ENCODE measurements around the gene ERGIC1. TPM values are rescaled to one million over a fixed set of nuclear protein-coding genes. Genes with fewer than 3 reads are reported as not detected.
A peak's percentile ranks its signal among the peaks of the same experiment; 100 is the strongest.

Gene ERGIC1
- total and polyA plus RNA-seq, 2 of the 8 experiments (the other 6 are each of a cell fraction or from before 2014, with no cell fraction given) = 95.3 to 106 TPM

- no peak overlapping the region for H2AK5ac ChIP-seq (ENCODE audit: low read depth, low read length)
- peak overlapping the region; percentile 80 to 85 for H3K4me2 ChIP-seq (ENCODE audit: insufficient read depth in 1 of 2, low read depth in 2 of 2, low read length in 2 of 2)
- H3K14ac ChIP-seq (ENCODE audit: insufficient read length) = no peak overlapping the region
- TF ChIP-seq BCL11A (IDR thresholded peaks at IDR 0.05; ENCODE audit: low read depth in 2 of 2, low read length in 2 of 2) (no peak), KDM4A (IDR thresholded peaks at IDR 0.05; ENCODE audit: low read depth, low read length, severe bottlenecking) (peak; percentile 86), SIN3A (conservative IDR thresholded peaks at IDR 0.05 in 1 of 2, IDR thresholded peaks at IDR 0.05 in 1 of 2; ENCODE audit: low read depth in 1 of 2, low read length in 2 of 2) (no peak), E2F6 (IDR thresholded peaks at IDR 0.05) (no peak), POLR2A (IDR thresholded peaks at IDR 0.05; ENCODE audit: control extremely low read depth in 1 of 2, low read depth in 2 of 2, low read length in 2 of 2) (no peak), POU5F1 (IDR thresholded peaks at IDR 0.05; ENCODE audit: low read depth, low read length) (no peak), PHF8 (conservative IDR thresholded peaks at IDR 0.05; ENCODE audit: low read depth, low read length) (peak; percentile 2; the same call in 1 of the 2 replicates)
- peak overlapping the region; percentile 52 for H4K5ac ChIP-seq (ENCODE audit: insufficient read length, low read depth, low read length)
- H4K20me1 ChIP-seq (replicated peaks in 1 of 2; ENCODE audit: control insufficient read depth in 1 of 2, insufficient read depth in 2 of 2, low read length in 2 of 2) = no peaks in the 10 kb centered on the region
- no peak overlapping the region for H2BK5ac ChIP-seq (ENCODE audit: low read depth, low read length)
- H2BK12ac ChIP-seq (ENCODE audit: low read depth, low read length) = no peak overlapping the region
- peaks cover 0 to 9% (median 3%) of the 10 kb centered on the region in 4 experiments; a peak in 3 of 7 replicates for H3K27me3 ChIP-seq (replicated peaks in 1 of 4; ENCODE audit: control insufficient read depth in 3 of 4, extremely low read depth in 1 of 4, insufficient read depth in 3 of 4, low read length in 3 of 4)
- H2BK15ac ChIP-seq (ENCODE audit: low read length) = no peak overlapping the region
- H3K79me2 ChIP-seq (ENCODE audit: control insufficient read depth in 1 of 2, insufficient read depth in 2 of 2, low read length in 2 of 2) = peaks cover 0 to 8% of the 10 kb centered on the region in 2 experiments; a peak in 2 of 4 replicates
- H3K36me3 ChIP-seq (ENCODE audit: control insufficient read depth in 2 of 4, insufficient read depth in 4 of 4, low read length in 3 of 4) = peaks cover 0 to 4% (median 0%) of the 10 kb centered on the region in 4 experiments; a peak in 1 of 8 replicates
- peaks cover 0 to 7% (median 0%) of the 10 kb centered on the region in 4 experiments; a peak in 4 of 7 replicates for H3K4me1 ChIP-seq (replicated peaks in 1 of 4; ENCODE audit: control insufficient read depth in 3 of 4, insufficient read depth in 4 of 4, low read length in 3 of 4)
- ChIA-PET CTCF (ENCODE audit: partially characterized antibody) (interaction anchor here (0.7 to 1.5 kb wide), 6 partner anchors 15 to 488 kb away, joined by 3 to 5 read pairs (median 3); no protein-coding TSS in a partner anchor), POLR2A (ENCODE audit: partially characterized antibody) (interaction anchor here (0.6 to 2.6 kb wide), 17 partner anchors 9 to 372 kb away, joined by 3 to 12 read pairs (median 4); partner anchors contain the start of genes ATP6V0E1 and STC2)
- no peak overlapping the region for H2BK20ac ChIP-seq (ENCODE audit: low read length)
- WGBS, 2 experiments (ENCODE audit: extremely low coverage in 1 of 2, insufficient coverage in 1 of 2, insufficient read length in 1 of 2, insufficient replicate concordance in 2 of 2, low coverage in 1 of 2, low lambda C conversion rate in 2 of 2, missing lambda C conversion rate in 1 of 2) = 9% methylated on average over 34 of the region's 54 CpGs; no CpG with 5 or more reads in 1 of the 2 experiments
- H3K23ac ChIP-seq (ENCODE audit: insufficient read length) = no peak overlapping the region
- H2AFZ ChIP-seq (ENCODE audit: low read length) = peak overlapping the region; percentile 92
- no peak overlapping the region for H2BK120ac ChIP-seq (replicated peaks; ENCODE audit: low read depth, low read length)
- DNase-seq (ENCODE audit: low read depth in 1 of 2, low spot score in 2 of 2) (peak; percentile 33 to 84), FAIRE-seq (no peak)
- H3K4ac ChIP-seq (replicated peaks; ENCODE audit: insufficient read length, low read depth, low read length) = no peak overlapping the region
- H4K8ac ChIP-seq (ENCODE audit: extremely low read depth, insufficient read depth, low read length) = peak overlapping the region; percentile 69; the same call in 1 of the 2 replicates
- no peaks in the 10 kb centered on the region for H3K9me3 ChIP-seq (ENCODE audit: insufficient read depth in 2 of 2, low read depth in 1 of 2, low read length in 1 of 2)
- peaks cover 11% of the 10 kb centered on the region; the same call in 1 of the 2 replicates for H3K23me2 ChIP-seq (ENCODE audit: low read depth, low read length)
- H3K56ac ChIP-seq (replicated peaks; ENCODE audit: insufficient read length, low read depth, low read length) = no peak overlapping the region
- no peak overlapping the region for H3K18ac ChIP-seq (ENCODE audit: extremely low read depth, low read length)
- H3K79me1 ChIP-seq (ENCODE audit: low read depth, low read length) = no peaks in the 10 kb centered on the region; the same call in 1 of the 2 replicates
- H3K27ac ChIP-seq (ENCODE audit: low read depth, low read length) = no peak overlapping the region
- peak overlapping the region in 2 of 4 experiments; percentile 20 to 41; a peak in 3 of 7 replicates for H3K9ac ChIP-seq (replicated peaks in 1 of 4; ENCODE audit: extremely low read depth in 1 of 4, low read depth in 3 of 4, low read length in 3 of 4)
- H3K4me3 ChIP-seq (ENCODE audit: extremely low read depth in 1 of 4, insufficient read depth in 2 of 4, low read depth in 3 of 4, low read length in 4 of 4) = peak overlapping the region; percentile 87 to 100 (median 93)
- H4K91ac ChIP-seq (replicated peaks; ENCODE audit: insufficient read length, low read length) = no peak overlapping the region
These were observed 124.4 kb downstream of the ERGIC1 start for GRCh38 chr5:172958331-172959046.
